Measurements from ENCODE around the gene POLN.

GRCh38 chr4:2266821-2267220, 24.9 kb upstream of the POLN start:
- TF ChIP-seq CTCF (IDR thresholded peaks at IDR 0.05) (no peak), RCOR1 (IDR thresholded peaks at IDR 0.05; ENCODE audit: low read depth, low read length) (no peak), ZFP36 (IDR thresholded peaks at IDR 0.05; ENCODE audit: borderline replicate concordance, partially characterized antibody) (peak; percentile 82), MYC (IDR thresholded peaks at IDR 0.05; ENCODE audit: borderline replicate concordance, low read length) (no peak), MAFK (IDR thresholded peaks at IDR 0.05; ENCODE audit: partially characterized antibody) (no peak), ESRRA (IDR thresholded peaks at IDR 0.05; ENCODE audit: borderline replicate concordance, low read length) (no peak), USF2 (IDR thresholded peaks at IDR 0.05) (no peak), ELK1 (IDR thresholded peaks at IDR 0.05; ENCODE audit: low read depth, low read length) (no peak), POLR2A (IDR thresholded peaks at IDR 0.05; ENCODE audit: low read length) (no peak), CHD4 (IDR thresholded peaks at IDR 0.05; ENCODE audit: borderline replicate concordance) (no peak), CEBPB (IDR thresholded peaks at IDR 0.05) (no peak), HMGXB4 (CRISPR knock-in tag; IDR thresholded peaks at IDR 0.05; ENCODE audit: borderline replicate concordance) (no peak), TFCP2L1 (CRISPR knock-in tag; IDR thresholded peaks at IDR 0.05) (no peak), RFX5 (IDR thresholded peaks at IDR 0.05) (no peak)
